ENCODE data around the gene PLEKHM3.
"Not testable (repeated sequence)": the region's sequence is repeated elsewhere in the genome, so short reads cannot be mapped to it uniquely, and the experiment has no call there.

The PLEKHM3 gene

DNA sequence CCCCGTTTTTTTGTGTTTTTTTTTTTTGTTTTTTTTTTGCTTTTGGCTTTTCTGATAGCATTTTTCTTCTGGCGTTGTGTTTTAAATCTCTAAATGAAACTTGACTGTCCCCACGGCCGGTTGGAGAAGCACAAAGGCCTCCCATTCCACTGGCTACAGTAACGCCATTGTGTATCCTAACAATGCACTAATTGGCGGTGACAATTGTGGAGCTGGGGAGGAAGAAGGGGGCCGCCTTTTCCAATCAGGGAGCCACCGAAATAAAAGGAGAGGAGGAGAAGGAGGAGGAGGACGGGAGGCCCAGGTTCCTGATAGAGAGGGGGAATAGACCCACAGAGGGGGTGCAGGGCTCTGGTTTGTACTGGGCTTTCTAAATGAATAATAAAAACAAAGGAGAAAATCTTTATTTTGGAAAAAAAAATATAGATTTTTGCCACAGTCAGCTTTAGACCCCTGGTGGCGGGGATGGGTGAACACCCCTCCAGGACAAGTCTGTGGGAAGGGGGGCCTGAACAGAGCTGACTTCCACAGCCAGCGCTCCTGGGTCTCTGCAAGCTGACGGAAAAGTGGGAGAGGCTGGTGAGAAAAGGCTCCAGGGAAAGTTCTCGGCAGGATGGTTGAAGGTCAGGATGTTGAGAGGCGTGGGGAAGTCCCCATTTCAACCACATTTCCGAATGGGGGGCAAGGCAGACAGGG, 212.0 kb downstream of the PLEKHM3 start:
- no peaks in the 10 kb centered on the region for H3K36me3 ChIP-seq (ENCODE audit: insufficient read depth, low read length)
- H2AFZ ChIP-seq (ENCODE audit: low read length), result no peak overlapping the region
- H3K27me3 ChIP-seq (ENCODE audit: insufficient read depth, low read length, poor library complexity, severe bottlenecking), result no peaks in the 10 kb centered on the region
- no peaks in the 10 kb centered on the region for H3K4me1 ChIP-seq (ENCODE audit: insufficient read depth, low read length, poor library complexity, severe bottlenecking)
- no peaks in the 10 kb centered on the region for H4K20me1 ChIP-seq (ENCODE audit: insufficient read depth, low read length, poor library complexity, severe bottlenecking)
- H3K9me3 ChIP-seq (ENCODE audit: insufficient read depth, low read depth, low read length), result no peaks in the 10 kb centered on the region
- no peak overlapping the region for H3K9ac ChIP-seq (ENCODE audit: low read depth, low read length, poor library complexity, severe bottlenecking)
- no peak overlapping the region for H3K4me2 ChIP-seq (ENCODE audit: low read depth, low read length, poor library complexity, severe bottlenecking)
- H3F3A ChIP-seq (ENCODE audit: low read depth), result no peaks in the 10 kb centered on the region
- no peak overlapping the region for H3K4me3 ChIP-seq (ENCODE audit: low read length, poor library complexity, severe bottlenecking)
- no peaks in the 10 kb centered on the region for H3K79me2 ChIP-seq (ENCODE audit: insufficient read depth, low read length)
- TF ChIP-seq, protein P1, sequence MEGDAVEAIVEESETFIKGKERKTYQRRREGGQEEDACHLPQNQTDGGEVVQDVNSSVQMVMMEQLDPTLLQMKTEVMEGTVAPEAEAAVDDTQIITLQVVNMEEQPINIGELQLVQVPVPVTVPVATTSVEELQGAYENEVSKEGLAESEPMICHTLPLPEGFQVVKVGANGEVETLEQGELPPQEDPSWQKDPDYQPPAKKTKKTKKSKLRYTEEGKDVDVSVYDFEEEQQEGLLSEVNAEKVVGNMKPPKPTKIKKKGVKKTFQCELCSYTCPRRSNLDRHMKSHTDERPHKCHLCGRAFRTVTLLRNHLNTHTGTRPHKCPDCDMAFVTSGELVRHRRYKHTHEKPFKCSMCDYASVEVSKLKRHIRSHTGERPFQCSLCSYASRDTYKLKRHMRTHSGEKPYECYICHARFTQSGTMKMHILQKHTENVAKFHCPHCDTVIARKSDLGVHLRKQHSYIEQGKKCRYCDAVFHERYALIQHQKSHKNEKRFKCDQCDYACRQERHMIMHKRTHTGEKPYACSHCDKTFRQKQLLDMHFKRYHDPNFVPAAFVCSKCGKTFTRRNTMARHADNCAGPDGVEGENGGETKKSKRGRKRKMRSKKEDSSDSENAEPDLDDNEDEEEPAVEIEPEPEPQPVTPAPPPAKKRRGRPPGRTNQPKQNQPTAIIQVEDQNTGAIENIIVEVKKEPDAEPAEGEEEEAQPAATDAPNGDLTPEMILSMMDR (conservative IDR thresholded peaks at IDR 0.05; ENCODE audit: low read length), result no peak
- TF ChIP-seq EZH2phosphoT487 (IDR thresholded peaks at IDR 0.05; ENCODE audit: borderline replicate concordance), result no peak
- H3K9me2 ChIP-seq (replicated peaks; ENCODE audit: low read depth, low read length), result no peaks in the 10 kb centered on the region

DNA sequence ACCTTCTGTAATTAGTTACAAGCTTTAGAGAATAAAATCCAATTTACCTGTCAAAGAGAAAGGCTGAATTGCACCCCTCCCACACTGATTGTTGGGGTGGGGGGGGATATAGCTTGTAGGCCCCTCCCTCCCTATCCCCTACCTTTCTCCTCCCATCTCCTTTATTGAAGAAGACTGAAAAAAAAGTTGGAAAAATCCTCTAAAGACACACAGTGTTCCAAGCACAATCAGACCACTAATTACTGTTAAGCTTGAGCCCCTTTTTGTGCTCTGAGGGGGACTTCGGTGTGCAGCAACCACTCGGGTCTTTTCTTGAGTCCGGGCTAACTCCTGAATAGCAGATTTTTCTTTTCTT, 212.6 kb downstream of the PLEKHM3 start:
- TF ChIP-seq, protein P1 (conservative IDR thresholded peaks at IDR 0.05; ENCODE audit: low read length), result no peak
- TF ChIP-seq EZH2phosphoT487 (IDR thresholded peaks at IDR 0.05; ENCODE audit: borderline replicate concordance), result no peak
- H3K9me3 ChIP-seq (ENCODE audit: insufficient read depth, low read depth, low read length), result no peaks in the 10 kb centered on the region
- H3K4me3 ChIP-seq (ENCODE audit: low read length, poor library complexity, severe bottlenecking), result no peak overlapping the region
- no peaks in the 10 kb centered on the region for H3F3A ChIP-seq (ENCODE audit: low read depth)
- H2AFZ ChIP-seq (ENCODE audit: low read length), result no peak overlapping the region
- H3K9ac ChIP-seq (ENCODE audit: low read depth, low read length, poor library complexity, severe bottlenecking), result no peak overlapping the region
- no peaks in the 10 kb centered on the region for H3K36me3 ChIP-seq (ENCODE audit: insufficient read depth, low read length)
- no peaks in the 10 kb centered on the region for H3K79me2 ChIP-seq (ENCODE audit: insufficient read depth, low read length)
- H3K4me2 ChIP-seq (ENCODE audit: low read depth, low read length, poor library complexity, severe bottlenecking), result no peak overlapping the region
- H3K4me1 ChIP-seq (ENCODE audit: insufficient read depth, low read length, poor library complexity, severe bottlenecking), result no peaks in the 10 kb centered on the region
- H3K27me3 ChIP-seq (ENCODE audit: insufficient read depth, low read length, poor library complexity, severe bottlenecking), result no peaks in the 10 kb centered on the region
- H4K20me1 ChIP-seq (ENCODE audit: insufficient read depth, low read length, poor library complexity, severe bottlenecking), result no peaks in the 10 kb centered on the region
- no peaks in the 10 kb centered on the region for H3K9me2 ChIP-seq (replicated peaks; ENCODE audit: low read depth, low read length)

DNA sequence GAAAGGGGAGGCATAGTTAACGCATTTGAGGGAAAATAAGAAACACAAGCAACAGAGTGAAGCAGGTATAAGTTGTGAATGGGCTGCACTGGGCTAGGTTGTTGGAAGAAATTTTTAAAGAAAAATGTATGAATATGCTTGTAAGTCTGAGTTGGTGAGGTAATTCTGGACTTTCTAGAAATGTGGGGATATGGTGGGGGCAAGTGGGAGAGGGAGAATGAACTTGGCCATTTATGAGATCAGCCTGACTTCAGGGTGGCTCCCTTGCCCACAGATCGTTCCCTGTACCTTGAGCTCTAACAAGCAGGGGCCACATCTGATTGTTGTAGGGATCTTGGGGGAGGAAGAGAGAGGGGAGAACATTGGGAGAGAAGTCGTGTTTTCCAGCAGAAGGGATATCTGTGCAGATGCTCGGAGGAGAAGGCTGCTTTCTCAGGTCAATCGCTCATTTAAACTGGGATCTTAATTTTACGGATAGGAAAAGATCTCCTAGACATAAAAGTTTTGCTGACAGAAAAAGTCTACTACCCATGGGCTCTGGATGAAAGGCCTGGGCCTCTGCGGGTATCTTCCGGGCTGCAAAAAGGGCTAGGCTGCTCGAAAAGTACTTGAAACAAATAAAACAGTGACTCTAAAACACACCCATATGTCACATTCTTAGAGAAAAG, 213.1 kb downstream of the PLEKHM3 start:
- no peaks in the 10 kb centered on the region for H3K27me3 ChIP-seq (ENCODE audit: insufficient read depth, low read length, poor library complexity, severe bottlenecking)
- no peaks in the 10 kb centered on the region for H3K9me2 ChIP-seq (replicated peaks; ENCODE audit: low read depth, low read length)
- H3K36me3 ChIP-seq (ENCODE audit: insufficient read depth, low read length), result no peaks in the 10 kb centered on the region
- H3K9me3 ChIP-seq (ENCODE audit: insufficient read depth, low read depth, low read length), result no peaks in the 10 kb centered on the region
- TF ChIP-seq, protein P1 (conservative IDR thresholded peaks at IDR 0.05; ENCODE audit: low read length), result no peak
- no peak for TF ChIP-seq EZH2phosphoT487 (IDR thresholded peaks at IDR 0.05; ENCODE audit: borderline replicate concordance)
- no peaks in the 10 kb centered on the region for H3K79me2 ChIP-seq (ENCODE audit: insufficient read depth, low read length)
- H3K4me3 ChIP-seq (ENCODE audit: low read length, poor library complexity, severe bottlenecking), result no peak overlapping the region
- no peaks in the 10 kb centered on the region for H3K4me1 ChIP-seq (ENCODE audit: insufficient read depth, low read length, poor library complexity, severe bottlenecking)
- no peaks in the 10 kb centered on the region for H3F3A ChIP-seq (ENCODE audit: low read depth)
- no peaks in the 10 kb centered on the region for H4K20me1 ChIP-seq (ENCODE audit: insufficient read depth, low read length, poor library complexity, severe bottlenecking)
- H3K9ac ChIP-seq (ENCODE audit: low read depth, low read length, poor library complexity, severe bottlenecking), result no peak overlapping the region
- no peak overlapping the region for H2AFZ ChIP-seq (ENCODE audit: low read length)
- H3K4me2 ChIP-seq (ENCODE audit: low read depth, low read length, poor library complexity, severe bottlenecking), result no peak overlapping the region

DNA sequence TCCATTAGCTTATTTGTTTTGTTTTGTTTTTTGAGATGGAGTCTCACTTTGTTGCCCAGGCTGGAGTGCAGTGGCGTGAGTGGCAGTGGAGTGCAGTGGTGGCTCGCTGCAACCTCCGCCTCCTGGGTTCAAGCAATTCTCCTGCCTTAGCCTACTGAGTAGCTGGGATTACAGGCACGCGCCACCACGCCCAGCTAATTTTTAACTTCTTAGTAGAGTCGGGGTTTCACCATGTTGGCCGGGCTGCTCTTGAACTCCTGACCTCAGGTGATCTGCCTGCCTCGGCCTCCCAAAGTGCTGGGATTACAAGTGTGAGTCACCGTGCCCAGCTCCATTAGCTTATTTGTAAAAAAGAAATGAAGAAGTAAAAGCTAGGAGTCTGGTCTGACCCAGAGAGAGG, 213.7 kb downstream of the PLEKHM3 start:
- not testable (repeated sequence) for H3K27me3 ChIP-seq (ENCODE audit: insufficient read depth, low read length, poor library complexity, severe bottlenecking); H3K9me2 ChIP-seq (replicated peaks; ENCODE audit: low read depth, low read length); H2AFZ ChIP-seq (ENCODE audit: low read length); H3K4me1 ChIP-seq (ENCODE audit: insufficient read depth, low read length, poor library complexity, severe bottlenecking); H3F3A ChIP-seq (ENCODE audit: low read depth); H3K79me2 ChIP-seq (ENCODE audit: insufficient read depth, low read length); H3K4me2 ChIP-seq (ENCODE audit: low read depth, low read length, poor library complexity, severe bottlenecking); H3K4me3 ChIP-seq (ENCODE audit: low read length, poor library complexity, severe bottlenecking); H3K36me3 ChIP-seq (ENCODE audit: insufficient read depth, low read length); H3K9me3 ChIP-seq (ENCODE audit: insufficient read depth, low read depth, low read length); H3K9ac ChIP-seq (ENCODE audit: low read depth, low read length, poor library complexity, severe bottlenecking); H4K20me1 ChIP-seq (ENCODE audit: insufficient read depth, low read length, poor library complexity, severe bottlenecking)
